Jurkat, Clone E6-1 (cell line): Measurements from ENCODE around the gene EXD3.
"Not testable (repeated sequence)": the region's sequence is repeated elsewhere in the genome, so short reads cannot be mapped to it uniquely, and the experiment has no call there.

Source experiments
- DNase-seq: peaks from one replicate; pipeline ENCODE4 v3.0.0-alpha.2; 2011; ENCODE audit warnings: low read depth, low spot score
- H3K4me3 ChIP-seq: 2 replicates; pipeline ENCODE4 v1.5.1; 2011; ENCODE audit warnings: mild to moderate bottlenecking, low read length, control low read depth, moderate library complexity

The EXD3 gene

DNA sequence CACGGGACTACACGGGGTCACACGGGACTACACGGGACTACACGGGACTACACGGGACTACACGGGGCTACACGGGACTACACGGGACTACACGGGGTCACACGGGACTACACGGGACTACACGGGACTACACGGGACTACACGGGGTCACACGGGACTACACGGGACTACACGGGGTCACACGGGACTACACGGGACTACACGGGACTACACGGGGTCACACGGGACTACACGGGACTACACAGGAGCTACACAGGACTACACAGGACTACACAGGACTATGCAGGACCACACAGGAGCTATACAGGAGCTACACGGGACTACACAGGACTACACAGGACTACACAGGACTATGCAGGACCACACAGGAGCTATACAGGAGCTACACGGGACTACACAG lies 93.4 kb downstream of the EXD3 start:
- H3K4me3 ChIP-seq, DNase-seq: not testable (repeated sequence)

DNA sequence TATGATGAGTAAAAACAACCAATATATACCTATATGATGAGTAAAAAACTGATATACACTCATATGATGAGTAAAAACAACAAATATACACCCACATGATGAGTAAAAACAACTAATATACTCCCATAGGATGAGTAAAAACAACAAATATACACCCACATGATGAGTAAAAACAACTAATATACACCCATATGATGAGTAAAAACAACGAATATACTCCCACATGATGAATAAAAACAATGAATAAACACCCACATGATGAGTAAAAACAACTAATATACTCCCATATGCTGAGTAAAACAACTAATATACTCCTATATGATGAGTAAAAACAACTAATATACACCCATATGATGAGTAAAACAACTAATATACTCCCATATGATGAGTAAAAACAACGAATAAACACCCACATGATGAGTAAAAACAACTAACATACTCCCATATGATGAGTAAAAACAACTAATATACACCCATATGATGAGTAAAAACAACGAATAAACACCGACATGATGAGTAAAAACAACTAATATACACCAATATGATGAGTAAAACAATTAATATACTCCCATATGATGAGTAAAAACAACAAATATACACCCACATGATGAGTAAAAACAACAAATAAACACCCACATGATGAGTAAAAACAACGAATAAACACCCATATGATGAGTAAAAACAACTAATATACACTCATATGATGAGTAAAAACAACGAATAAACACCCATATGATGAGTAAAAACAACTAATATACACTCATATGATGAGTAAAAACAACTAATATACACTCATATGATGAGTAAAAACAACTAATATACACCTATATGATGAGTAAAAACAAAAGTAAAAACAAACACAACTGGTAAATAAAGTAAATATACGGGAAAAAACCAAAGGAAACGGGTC lies 95.1 kb downstream of the EXD3 start:
- H3K4me3 ChIP-seq, DNase-seq: not testable (repeated sequence)

DNA sequence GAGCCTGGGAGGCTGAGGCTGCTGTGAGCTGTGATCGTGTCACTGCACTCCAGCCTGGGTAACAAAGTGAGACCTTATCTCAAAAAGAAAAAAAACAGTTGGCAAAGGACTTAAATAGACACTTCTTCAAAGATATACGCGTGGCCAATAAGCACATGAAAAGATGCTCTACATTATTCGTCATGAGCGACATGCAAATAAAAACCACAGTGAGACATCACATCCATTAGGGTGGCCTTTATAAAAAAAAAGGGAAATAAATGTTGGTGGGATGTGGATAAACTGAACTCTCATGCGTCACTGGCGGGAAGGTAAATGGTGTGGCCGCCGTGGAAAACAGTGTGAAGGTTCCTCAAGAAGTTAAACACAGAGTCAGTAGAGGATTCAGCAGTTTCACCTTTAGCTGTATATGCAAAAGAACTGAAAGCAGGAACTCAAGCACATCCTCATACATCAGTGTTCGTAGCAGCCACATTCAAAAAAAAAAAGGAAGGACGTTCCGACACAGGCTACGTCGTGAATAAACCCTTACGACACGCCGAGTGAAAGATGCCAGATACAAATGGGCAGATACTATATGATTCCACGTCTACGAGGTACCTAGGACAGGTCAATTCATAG lies 96.4 kb downstream of the EXD3 start:
- no peak overlapping the region for H3K4me3 ChIP-seq
- no peak for DNase-seq

DNA sequence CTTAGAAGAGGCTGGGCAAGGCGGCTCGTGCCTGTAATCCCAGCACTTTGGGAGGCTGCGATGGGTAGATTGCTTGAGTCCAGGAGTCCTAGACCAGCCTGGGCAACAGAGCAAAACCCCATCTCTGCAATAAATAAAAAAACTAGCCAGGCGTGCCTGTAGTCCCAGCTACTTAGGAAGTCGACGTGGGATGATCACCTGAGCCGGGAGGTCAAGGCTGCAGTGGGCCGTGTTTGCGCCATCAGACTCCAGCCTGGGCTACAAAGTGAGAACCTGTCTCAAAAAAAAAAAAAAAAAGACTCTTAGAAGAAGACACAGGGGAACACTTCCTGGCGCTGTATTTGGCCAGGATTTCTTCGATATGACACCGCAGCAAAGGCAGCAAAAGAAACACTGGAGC lies 97.2 kb downstream of the EXD3 start:
- H3K4me3 ChIP-seq = no peak overlapping the region
- no peak for DNase-seq

DNA sequence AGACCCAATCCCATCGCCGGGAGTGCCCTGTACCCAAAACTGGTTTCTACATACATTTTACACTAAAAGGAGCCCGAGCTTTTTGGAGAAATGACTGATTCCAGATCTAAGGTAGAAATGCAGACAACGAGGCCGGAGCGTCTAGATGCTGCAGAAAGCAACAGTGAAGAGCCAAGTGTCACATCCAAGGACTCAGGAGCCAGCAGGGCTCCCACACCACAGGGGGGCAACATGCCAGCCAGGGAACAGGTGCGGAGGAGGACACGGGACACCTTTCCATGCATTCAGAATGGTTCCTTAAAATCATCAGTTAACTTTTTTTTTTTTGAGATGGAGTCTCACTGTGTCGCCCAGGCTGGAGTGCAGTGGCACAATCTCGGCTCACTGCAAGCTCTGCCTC lies 97.8 kb downstream of the EXD3 start:
- no peak for DNase-seq
- no peak overlapping the region for H3K4me3 ChIP-seq

DNA sequence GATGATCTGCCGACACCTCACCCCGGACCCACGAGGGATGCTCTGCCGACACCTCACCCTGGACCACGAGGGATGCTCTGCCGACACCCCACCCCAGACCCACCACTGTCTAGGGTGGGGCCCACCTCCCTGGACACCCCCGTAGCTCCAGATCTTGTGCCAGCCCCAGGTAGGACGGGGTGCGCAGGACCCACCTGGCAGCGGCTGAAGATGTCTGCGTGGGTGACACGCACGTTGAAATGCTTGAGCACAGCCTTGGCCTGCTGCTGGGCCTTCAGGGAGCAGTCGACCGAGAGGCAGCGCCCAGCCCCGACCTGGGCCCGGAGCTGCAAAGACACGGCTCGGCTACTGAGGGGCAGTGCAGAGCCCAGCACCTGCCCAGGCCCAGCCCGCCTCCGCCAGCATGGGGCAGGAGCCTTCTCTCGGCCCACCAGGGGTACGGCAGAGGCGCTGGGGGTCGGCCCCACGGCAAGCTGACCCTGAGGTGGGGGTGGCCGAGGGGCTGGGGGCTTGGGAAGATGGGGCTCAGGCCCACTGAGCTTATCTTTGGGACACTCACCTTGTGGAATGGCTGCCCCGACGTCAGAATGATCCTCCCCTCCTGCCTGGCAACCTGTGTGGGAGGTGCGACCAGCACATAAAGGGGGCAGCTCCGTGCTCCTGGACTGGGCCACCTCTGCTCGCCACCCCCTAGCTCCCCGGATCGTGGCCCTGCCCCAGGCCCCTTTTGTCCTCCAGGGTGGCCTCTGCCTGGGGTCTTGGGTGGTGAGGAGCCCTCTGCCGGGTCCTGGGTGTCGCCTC lies 99.2 kb downstream of the EXD3 start:
- no peak overlapping the region for H3K4me3 ChIP-seq
- no peak for DNase-seq

DNA sequence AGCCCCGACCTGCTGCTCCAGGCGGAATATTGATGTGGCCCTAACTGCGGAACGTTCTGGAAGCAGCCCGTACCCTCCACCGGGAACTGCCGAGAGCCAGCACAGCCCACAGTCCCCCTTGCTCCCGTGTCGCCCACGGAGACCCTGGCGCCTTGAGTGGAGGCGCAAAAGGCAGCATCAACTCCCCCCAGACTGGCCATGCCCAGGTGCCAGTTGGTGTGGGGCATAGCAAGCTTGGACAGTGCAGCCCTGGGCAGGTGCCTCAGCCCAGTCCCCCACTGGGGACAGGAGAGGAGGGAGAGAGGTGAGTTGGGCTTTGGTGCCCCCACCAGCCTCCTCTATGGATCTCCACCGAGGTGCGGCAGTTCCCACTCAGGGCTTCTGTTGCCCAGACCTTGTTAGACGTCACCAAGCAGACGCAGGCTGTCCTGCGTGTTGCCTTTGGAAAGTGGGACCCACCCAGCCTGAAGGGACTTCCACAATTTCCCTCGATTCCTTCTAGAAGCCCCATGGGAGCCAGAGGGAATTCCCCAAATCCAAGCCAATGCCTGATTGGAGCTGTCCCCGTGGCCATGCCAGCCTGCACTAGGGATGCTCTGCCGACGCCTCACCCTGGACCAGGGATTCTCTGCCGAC lies 101.1 kb downstream of the EXD3 start:
- DNase-seq = no peak
- no peak overlapping the region for H3K4me3 ChIP-seq

DNA sequence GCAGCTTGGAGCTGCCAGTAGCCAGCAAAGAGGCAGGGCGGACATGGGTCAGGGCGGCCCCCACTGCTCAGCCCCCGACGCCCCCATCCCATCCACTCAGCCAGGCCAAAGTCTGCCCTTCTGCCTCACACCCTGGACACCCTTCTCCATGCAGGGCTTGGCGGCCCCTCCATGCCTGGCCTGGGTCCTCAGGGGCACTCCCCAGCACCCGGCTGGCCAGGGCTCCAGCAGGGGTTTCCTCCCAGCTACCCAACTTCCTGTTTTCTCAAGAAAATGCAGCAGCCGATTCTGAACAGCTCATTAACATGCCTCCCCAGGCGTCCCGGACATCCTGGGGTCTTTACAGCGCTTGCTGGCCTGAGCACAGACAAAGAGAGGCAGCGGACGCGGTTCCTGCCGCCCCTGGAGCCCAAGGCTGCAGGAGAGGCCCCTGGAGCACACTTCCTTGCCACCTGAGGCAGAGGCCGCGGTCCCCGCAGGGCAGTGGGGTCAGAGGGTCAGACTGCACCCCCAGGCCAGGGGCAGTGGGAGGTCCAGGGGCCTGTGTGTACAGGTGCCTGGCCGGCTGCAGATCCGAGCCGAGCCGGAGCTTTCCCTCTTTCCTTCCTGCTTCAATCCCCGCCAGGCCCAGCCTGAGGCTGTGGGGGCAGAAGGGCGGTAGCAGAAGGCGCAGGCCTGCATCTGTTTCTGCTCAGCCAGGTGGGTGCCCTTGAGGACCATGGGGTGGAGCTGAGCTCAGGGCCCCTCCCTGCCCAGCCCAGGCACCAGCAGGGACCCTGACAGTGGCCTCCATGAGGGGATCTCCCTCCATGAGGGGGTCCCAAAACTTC lies 102.2 kb downstream of the EXD3 start:
- no peak for DNase-seq

DNA sequence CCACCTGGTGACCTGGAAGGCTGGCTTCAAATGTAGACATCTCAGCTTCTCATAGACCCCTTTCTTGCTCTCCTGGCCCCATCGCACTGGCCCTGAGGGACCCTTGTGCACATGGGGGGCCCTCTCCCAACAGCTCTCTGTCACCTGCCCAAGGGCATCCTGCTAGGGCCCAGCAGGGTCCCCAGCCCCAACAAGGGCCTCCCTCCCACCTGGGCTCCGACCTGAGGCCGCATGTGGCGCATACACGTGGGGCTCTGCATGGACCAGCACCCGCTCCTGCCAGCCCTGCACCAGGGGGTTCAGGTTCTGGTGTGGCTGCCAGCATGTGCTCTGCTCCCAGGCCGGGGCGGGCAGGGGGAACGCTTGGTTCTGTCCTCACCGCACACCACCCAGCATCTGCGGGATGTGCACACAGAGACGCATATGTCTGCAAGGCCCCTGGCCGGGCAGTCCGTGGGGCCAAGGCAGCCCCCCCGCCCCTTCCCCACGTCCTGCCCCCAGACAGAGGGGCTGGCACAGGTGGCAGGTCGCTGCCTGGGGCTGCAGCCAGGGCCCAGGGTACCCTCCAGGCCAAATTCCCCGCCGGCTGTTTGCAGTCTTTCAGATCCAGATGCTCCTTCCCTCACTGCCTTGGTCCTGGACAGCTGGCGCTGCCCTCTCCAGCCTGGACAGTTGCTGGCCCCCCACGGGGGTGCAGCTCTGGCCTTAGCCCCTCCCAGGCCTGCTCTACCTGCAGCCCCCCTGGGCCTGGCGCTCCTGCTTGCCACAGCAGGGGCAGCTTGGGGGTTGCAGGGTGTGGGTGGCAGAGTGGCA lies 103.0 kb downstream of the EXD3 start:
- H3K4me3 ChIP-seq = no peak overlapping the region
- no peak for DNase-seq

More for the DNA sequence above, 102.2 kb downstream of the EXD3 start:
- H3K4me3 ChIP-seq = no peak overlapping the region

DNA sequence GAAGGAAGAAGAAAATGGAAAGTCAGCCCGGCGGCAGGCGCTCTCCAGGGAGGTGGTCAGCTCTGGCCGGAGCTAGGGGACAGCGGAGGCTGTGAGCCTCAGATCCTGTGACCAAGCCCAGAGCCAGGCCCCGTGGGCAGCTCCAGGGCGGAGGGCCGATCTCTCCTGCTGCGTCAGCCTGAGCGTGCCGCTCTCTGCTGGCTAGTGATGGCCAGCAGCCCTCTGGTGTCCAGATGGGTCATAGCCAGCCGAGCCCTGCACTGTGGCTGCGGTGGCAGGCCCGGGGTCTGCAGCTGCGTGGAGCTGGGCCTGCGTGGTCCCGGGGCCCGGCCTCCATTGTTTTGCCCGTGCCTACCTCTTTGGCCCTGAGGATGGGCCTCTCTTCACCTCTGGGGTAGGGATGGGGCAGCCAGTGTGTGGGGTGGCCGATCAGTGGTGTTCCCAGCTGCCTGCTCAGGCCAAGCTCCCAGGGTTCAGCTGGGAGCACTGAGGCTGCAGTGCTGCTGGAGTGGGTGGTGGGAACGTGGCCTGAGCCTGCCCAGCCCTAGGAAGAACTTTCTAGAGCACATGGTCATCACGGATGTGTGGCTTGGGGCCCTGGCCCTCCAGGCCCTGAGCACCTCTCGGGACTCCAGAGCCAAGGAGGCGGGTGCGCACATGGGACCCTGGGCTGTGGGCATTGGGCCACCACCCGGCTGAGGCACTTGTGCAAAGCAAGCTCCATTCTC lies 103.8 kb downstream of the EXD3 start:
- no peak for DNase-seq
- no peak overlapping the region for H3K4me3 ChIP-seq

DNA sequence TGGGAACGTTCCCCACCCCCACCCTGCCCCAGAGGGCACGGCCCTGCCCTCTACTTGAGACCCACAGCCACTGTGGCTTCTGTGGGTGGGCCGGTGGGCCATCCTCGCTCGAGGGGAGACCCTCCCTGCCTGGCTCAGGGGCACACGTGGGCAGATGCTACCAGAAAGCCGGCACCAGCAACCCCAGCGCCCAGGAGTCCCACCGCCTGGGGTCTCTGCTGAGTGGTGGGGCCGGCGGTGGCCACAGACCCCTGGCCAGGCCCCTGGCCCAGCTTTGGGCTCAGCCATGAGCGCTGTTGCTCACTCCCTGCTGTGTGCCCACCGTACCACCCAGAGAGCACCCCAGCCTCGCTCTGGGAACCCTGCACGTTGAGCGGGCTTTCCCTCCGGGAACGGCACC lies 104.4 kb downstream of the EXD3 start:
- no peak overlapping the region for H3K4me3 ChIP-seq
- DNase-seq = no peak

DNA sequence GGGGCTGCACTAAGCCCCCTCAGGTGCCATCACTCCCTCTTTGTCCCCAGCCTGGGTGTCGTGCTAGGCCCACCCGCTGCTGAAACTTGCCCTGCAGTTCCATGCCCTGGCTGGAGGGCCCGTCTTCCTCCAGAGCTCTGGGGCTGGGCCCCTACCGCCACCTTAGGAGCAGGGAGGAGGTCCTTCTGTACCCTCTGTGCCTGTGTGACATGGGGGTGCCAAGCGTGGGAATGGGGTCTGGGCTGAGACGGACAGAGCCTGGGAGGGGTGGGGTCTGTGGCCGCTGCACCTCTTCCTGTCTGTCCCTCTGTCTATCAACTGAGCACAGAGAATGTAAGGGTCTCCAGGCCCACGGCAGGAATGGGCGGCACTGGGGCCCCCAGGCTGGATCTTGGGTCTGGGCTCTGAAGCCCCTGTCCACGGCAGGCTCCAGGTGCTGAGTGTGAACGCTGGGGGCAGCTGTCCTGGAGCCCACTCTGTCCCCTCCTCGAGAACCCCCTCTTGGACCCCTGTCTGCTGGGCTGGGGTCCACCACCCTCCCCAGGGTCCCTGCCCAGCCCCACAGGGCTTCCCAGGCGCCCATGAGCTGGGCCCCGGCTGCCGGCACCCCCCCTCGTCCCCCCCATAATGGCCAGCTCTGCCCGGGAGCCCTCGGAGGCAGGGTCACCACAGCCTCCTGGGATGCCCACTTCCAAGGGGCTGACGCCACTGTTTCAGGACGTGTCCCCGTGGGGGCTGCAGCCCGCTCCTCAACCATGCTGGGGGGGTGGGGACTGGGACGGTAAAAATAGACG lies 105.0 kb downstream of the EXD3 start:
- H3K4me3 ChIP-seq = no peak overlapping the region
- DNase-seq = no peak

DNA sequence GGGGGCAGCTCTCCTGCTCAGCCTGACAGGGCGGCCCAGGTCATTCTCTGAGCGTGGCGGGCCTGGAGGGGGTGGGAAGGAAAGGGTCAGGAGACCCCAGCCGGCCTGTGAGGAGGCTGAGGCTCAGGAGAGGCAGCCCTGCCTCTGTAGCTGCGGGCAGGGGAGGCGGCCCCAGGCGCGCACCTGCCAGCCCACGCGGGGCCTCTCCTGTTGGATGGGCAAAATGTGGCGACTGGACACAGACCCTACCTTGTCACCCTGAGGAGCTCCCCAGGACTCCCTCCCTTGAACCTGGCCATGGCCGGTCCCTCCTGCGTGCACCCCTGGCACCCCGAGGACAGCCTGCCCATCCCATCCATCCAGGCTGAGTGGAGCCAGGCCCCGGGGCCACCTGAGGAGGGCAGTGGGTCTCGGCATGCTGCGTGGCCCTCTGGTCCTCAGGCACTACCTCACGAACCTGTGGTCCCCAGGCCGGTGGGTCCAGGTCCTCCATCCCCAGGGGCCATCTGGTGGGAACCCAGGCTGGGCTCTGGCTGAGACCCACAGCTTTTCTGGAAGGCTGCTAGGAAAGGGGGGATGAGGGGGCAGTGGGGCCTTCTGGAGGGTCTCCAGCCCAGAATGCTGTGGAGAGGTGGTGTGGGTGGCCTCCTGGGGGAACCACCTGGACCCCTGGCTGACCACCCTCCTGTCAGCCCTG lies 105.8 kb downstream of the EXD3 start:
- no peak overlapping the region for H3K4me3 ChIP-seq
- no peak for DNase-seq

DNA sequence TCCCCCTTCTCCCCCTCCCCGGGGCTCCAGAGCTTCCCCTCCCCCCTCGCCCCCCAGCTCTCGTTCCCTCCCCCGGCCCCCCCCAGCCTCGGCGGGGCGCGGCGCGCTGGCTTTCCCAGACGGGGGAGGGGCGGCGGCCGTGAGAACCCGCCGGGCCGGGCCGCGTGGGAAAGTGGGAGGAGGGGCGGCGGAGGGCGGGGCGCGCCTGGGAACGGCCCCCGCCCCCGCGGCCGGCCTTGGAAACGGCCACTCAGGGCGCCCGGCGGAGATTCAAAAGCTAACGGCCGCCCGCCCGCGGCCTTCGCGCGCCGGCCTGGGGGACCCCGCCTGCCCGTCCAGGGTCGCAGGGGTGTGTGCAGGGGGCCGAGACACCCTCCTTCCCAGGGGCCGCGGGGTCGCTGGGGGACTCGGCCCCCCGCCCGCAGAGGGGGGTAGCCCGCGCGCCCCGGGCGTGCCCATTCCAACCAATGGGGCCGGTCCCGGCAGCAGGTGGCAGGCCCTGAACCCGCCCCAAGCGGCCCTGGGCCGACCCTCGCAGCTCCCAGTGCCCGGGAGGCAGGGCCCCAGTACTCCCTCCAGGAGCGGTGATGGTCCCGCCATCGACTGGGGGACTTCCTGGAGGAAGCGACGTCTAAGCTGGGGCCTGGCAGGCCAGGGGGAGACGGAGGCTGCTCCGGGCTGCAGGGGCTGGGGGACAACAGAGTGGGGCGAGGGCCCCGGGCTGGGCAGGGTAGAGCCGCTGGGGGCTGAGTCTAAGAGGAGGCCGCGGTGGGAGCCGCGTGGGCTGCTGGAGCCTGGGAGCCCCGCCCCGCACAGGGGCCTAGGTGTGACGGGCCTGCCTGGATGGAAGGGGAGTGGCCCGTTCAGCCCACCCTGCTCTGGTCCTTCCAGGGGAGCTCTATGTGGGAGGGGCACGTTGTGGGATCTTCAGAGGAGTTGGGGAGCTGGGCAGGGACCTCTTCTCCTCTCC lies 106.7 kb downstream of the EXD3 start:
- H3K4me3 ChIP-seq = no peak overlapping the region
- DNase-seq = no peak

DNA sequence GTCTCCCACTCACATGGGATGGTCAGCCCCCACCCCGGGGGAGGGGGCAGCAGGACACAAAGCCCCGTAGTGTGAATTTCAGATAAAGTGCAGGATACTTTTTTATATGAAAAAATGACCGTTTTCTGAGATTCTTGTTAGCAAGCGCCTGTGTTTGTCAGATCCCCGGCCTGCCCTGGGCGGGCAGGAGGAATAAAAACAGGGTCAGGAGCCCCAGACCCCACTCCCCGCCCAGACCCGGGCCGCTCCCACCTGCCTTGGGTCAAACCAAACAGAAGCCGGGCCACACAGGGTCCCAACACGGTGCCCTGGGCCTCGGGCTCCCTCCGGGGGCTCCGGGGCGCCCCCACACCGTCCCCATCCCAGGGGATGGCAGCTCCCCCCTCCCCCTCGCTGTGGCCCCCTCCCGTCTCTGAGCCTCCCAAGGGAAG lies 107.4 kb downstream of the EXD3 start:
- no peak overlapping the region for H3K4me3 ChIP-seq
- DNase-seq = no peak
